GM12878 (cell line): ENCODE measurements around the gene KIFC3. TPM values are rescaled to one million over a fixed set of nuclear protein-coding genes. Genes with fewer than 3 reads are reported as not detected.

ENCODE experiments used
- ATAC-seq: fragments of 200-7000 bp; cut with Tn5 transposase; 3 replicates; pipeline ENCODE4 v1.9.1; 2020; ENCODE audit warnings: mild to moderate bottlenecking, moderate library complexity
- BruUV-seq: library from RNA; stranded (reverse); fragments of 400-500 nt; replicated peaks from 2 replicates; lab custom pipeline; 2021; lab: Mats Ljungman, UMichigan
- CTCF ChIA-PET: fragments of 300-600 bp; sonication (Branson Sonifier 250); formaldehyde crosslinking; extraction: SDS; loops from one replicate; lab custom pipeline; 2021; ENCODE audit warnings: inconsistent platforms; lab: Yijun Ruan, JAX
- POLR2A ChIA-PET: fragments of 350-600 bp; formaldehyde crosslinking; extraction: SDS; loops from one replicate; lab custom pipeline; 2021; ENCODE audit warnings: inconsistent platforms; lab: Charles Lee
- RAD21 ChIA-PET: fragments of 300-600 bp; sonication (Branson Sonifier 250); formaldehyde crosslinking; loops from one replicate; lab custom pipeline; 2023; ENCODE audit warnings: antibody characterized with exemption; ENCODE audit not compliant: unreplicated experiment; lab: Charles Lee
- SMC1A ChIA-PET: fragments of 300-600 bp; sonication (Branson Sonifier 250); formaldehyde crosslinking; loops from one replicate; lab custom pipeline; 2023; ENCODE audit not compliant: unreplicated experiment, uncharacterized antibody; lab: Charles Lee
- DNase-seq: peaks from one replicate; pipeline ENCODE4 v3.0.0-alpha.2; 2011; ENCODE audit warnings: low read depth, low spot score
- FAIRE-seq: peaks from 3 replicates; lab custom pipeline; 2011; peaks lifted over from hg19 to GRCh38; lab: Jason Lieb, UNC
- H2AFZ ChIP-seq: 2 replicates; pipeline ENCODE4 v1.6.0; 2011; ENCODE audit warnings: low read depth, low read length, control low read depth; ENCODE audit not compliant: control insufficient read depth
- H3K27ac ChIP-seq: 2 replicates; pipeline ENCODE4 v1.5.1; 2011; ENCODE audit warnings: control low read depth; ENCODE audit not compliant: control insufficient read depth, insufficient read depth
- H3K27me3 ChIP-seq, 2 experiments: replicated peaks in 1 of 2; 2 replicates each; pipeline versions ENCODE4 v1.6.0 to v1.6.1; 2011; ENCODE audit warnings: low read length in 1 of 2; ENCODE audit not compliant: control insufficient read depth in 2 of 2, insufficient read depth in 2 of 2
- H3K36me3 ChIP-seq, 2 experiments: 2 replicates each; pipeline ENCODE4 v1.5.1; 2011; ENCODE audit warnings: low read length in 1 of 2; ENCODE audit not compliant: control insufficient read depth in 2 of 2, insufficient read depth in 2 of 2
- H3K4me1 ChIP-seq: 2 replicates; pipeline ENCODE4 v1.6.1; 2011; ENCODE audit warnings: mild to moderate bottlenecking, low read length, moderate library complexity, mixed read lengths; ENCODE audit not compliant: control insufficient read depth, insufficient read depth
- H3K4me2 ChIP-seq: 2 replicates; pipeline ENCODE4 v1.6.0; 2011; ENCODE audit warnings: control low read depth; ENCODE audit not compliant: control insufficient read depth, insufficient read depth
- H3K4me3 ChIP-seq: fragments of 200-600 bp; sonication (generic); 2 replicates; pipeline ENCODE4 v1.5.1; 2016
- H3K79me2 ChIP-seq: 2 replicates; pipeline ENCODE4 v1.6.0; 2011; ENCODE audit warnings: low read length; ENCODE audit not compliant: control insufficient read depth, insufficient read depth
- H3K9ac ChIP-seq: 2 replicates; pipeline ENCODE4 v1.8.0; 2011; ENCODE audit warnings: low read length, control low read depth, mixed read lengths; ENCODE audit not compliant: control insufficient read depth, insufficient read depth
- H3K9me3 ChIP-seq: replicated peaks from 3 replicates; pipeline ENCODE4 v1.5.1; 2011; ENCODE audit warnings: mild to moderate bottlenecking, low read length; ENCODE audit not compliant: control insufficient read depth, insufficient read depth
- H4K20me1 ChIP-seq: 2 replicates; pipeline ENCODE4 v1.6.0; 2011; ENCODE audit not compliant: control insufficient read depth, insufficient read depth
- BCLAF1 ChIP-seq: fragments of 450-650 bp; IDR thresholded peaks from 2 replicates; pipeline ENCODE4 v1.6.1; 2017; ENCODE audit warnings: antibody characterized with exemption, mild to moderate bottlenecking, moderate library complexity
- ELK1 ChIP-seq: IDR thresholded peaks from 2 replicates; pipeline ENCODE4 v1.6.1; 2012; ENCODE audit warnings: low read depth, low read length, improper control_type of control experiment
- HCFC1 ChIP-seq: fragments of 150-350 bp; IDR thresholded peaks from 2 replicates; pipeline ENCODE4 v1.6.1; 2014; ENCODE audit warnings: low read length
- IKZF2 ChIP-seq, 2 experiments: fragments of 450-650 bp; IDR thresholded peaks; 2 replicates each; pipeline ENCODE4 v1.6.1; 2017; ENCODE audit warnings: mild to moderate bottlenecking in 2 of 2, moderate library complexity in 2 of 2
- MXI1 ChIP-seq: fragments of 150-350 bp; IDR thresholded peaks from 2 replicates; pipeline ENCODE4 v1.6.1; 2011; ENCODE audit warnings: low read depth, mild to moderate bottlenecking, inconsistent platforms, low read length, improper control_type of control experiment
- RELB ChIP-seq: fragments of 450-650 bp; IDR thresholded peaks from 2 replicates; pipeline ENCODE4 v1.6.1; 2017; ENCODE audit warnings: low read depth, mild to moderate bottlenecking, moderate library complexity
- TARDBP ChIP-seq: IDR thresholded peaks from 2 replicates; pipeline ENCODE4 v1.6.1; 2016; ENCODE audit warnings: borderline replicate concordance
- ZNF274 ChIP-seq: IDR thresholded peaks from one replicate; pipeline ENCODE4 v1.8.0; 2011; ENCODE audit not compliant: insufficient read length, insufficient read depth
- WGBS: methylation state at CpG from one replicate; pipeline ENCODE4 v1.1.6; 2016; ENCODE audit warnings: low lambda C conversion rate; ENCODE audit not compliant: insufficient replicate concordance, insufficient coverage; ENCODE audit errors: missing lambda C conversion rate; 5-methylcytosine and 5-hydroxymethylcytosine counted together
- in situ Hi-C: fragments of 300-500 bp; cut with MboI; formaldehyde crosslinking; loops from 9 replicates; pipeline ENCODE4 v1.14.3; 2018; ENCODE audit warnings: mixed read lengths
- intact Hi-C: fragments of 100-400 bp; cut with micrococcal nuclease; formaldehyde crosslinking; loops from one replicate; pipeline ENCODE4 v1.14.2; 2022; ENCODE audit not compliant: unreplicated experiment
- polyA plus RNA-seq, 11 experiments: library from polyadenylated mRNA; depleted of rRNA in 4 of 11; unstranded in 6 of 11; stranded (reverse) in 5 of 11; fragments of >200 nt; fragmentation: Nextera tagmentation in 4 of 11; fragmentation: Illumina TruSeq in 1 of 11; extraction: Ambion mirVana in 4 of 11; extraction: Trizol in 1 of 11; gene quantifications; 1 replicate in 1 of 11; 2 replicates in 10 of 11; pipeline versions ENCODE4 v1.2.1 to v1.2.3, GENCODE V29; 2011 to 2016; ENCODE audit warnings: inconsistent platforms in 2 of 11, missing spikeins in 2 of 11, low read depth in 1 of 11
- total RNA-seq, 4 experiments: library from RNA; depleted of rRNA in 3 of 4; stranded (reverse); fragments of >200 nt in 3 of 4; fragmentation: Illumina TruSeq in 1 of 4; extraction: Trizol in 1 of 4; gene quantifications; 2 replicates each; pipeline versions ENCODE4 v1.2.1 to v1.2.3, GENCODE V29; 2013 to 2021

KIFC3 gene
- total and polyA plus RNA-seq, 10 of the 15 experiments (the other 5 are each of a cell fraction or from before 2014, with no cell fraction given) = 0.22 to 1.3 (median 0.26) TPM; not detected in 3

- H3K4me2 ChIP-seq = no peak overlapping the region
- DNase-seq (no peak), FAIRE-seq (no peak), ATAC-seq (no peak)
- WGBS = 19% methylated on average over 5 of the region's 5 CpGs
- no peaks in the 10 kb centered on the region for H3K36me3 ChIP-seq
- no peaks in the 10 kb centered on the region for H3K4me1 ChIP-seq
- no peak for TF ChIP-seq RELB
- TF ChIP-seq BCLAF1 = no peak
- no peak for TF ChIP-seq IKZF2 (IDR thresholded peaks at IDR 0.05)
- TF ChIP-seq TARDBP = no peak
- no peak for TF ChIP-seq HCFC1
- no peak for TF ChIP-seq ZNF274
- TF ChIP-seq MXI1 = no peak
- no peak for TF ChIP-seq ELK1
- POLR2A ChIA-PET = no interaction called here
- CTCF ChIA-PET = interaction anchor here (1.2 kb wide), 1 partner anchor 63 kb away, joined by 3 read pairs; no protein-coding TSS in a partner anchor
- H3K79me2 ChIP-seq = no peaks in the 10 kb centered on the region
- H3K27ac ChIP-seq = no peak overlapping the region
- peaks cover 0 to 2% of the 10 kb centered on the region in 2 experiments; a peak in 2 of 4 replicates for H3K27me3 ChIP-seq
- SMC1A ChIA-PET = no interaction called here
- no peak overlapping the region for H3K4me3 ChIP-seq
- intact Hi-C loops = no loop called here
- H3K9me3 ChIP-seq = no peaks in the 10 kb centered on the region
- RAD21 ChIA-PET = no interaction called here
- H2AFZ ChIP-seq = no peak overlapping the region
- BruUV-seq = no TSS peak
- no peak overlapping the region for H3K9ac ChIP-seq
- in situ Hi-C loops = no loop called here
- H4K20me1 ChIP-seq = no peaks in the 10 kb centered on the region
Observed at GRCh38 chr16:57711346-57711745, 90.9 kb downstream of the KIFC3 start.
